Measurements from ENCODE around the gene MFSD6. TPM values are rescaled to one million over a fixed set of nuclear protein-coding genes. Genes with fewer than 3 reads are reported as not detected.

MFSD6 gene
- total RNA-seq, 4 donors from 2014 or later = 76.3 to 99.1 (median 83.0) TPM

DNA sequence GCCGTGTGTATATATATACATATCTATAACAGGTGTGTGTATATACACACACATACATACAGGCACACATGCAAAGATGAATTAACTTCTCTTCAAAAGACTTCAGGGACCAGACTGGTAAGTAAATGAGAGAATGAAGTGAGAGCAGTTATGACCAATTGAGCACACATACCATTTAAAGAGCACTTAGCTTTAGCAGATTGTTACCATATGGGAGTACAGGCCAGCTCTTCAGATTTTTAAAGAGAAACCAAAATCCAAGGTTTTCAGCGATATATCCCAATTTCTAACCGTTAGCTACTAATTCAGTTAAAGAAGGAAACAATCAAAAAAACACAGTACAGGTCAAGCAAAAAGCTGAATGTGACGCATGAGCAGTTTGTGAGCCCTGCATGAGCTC is 41.1 kb upstream of the MFSD6 start:
- no peak overlapping the region for H3K27ac ChIP-seq
- WGBS, 2 donors (ENCODE audit: low coverage in 1 of 2) = 96 to 97% methylated on average over 4 of the region's 4 CpGs
- H3K4me3 ChIP-seq = no peak overlapping the region
- in situ Hi-C loops (cut with MboI; ENCODE audit: low pct_ligation_motif_present in 1 of 4, low pct_unique_long_range_greater_than_20kb in 1 of 4, low sequenced_read_pairs in 3 of 4) (loop anchor here in 2 of 4 donors (10.0 to 25.0 kb wide), 2 partner anchors 280 to 282 kb away; no protein-coding TSS in a partner anchor), intact Hi-C loops (cut with DNase I; ENCODE audit: low total_unique reads) (no loop called here)
- H3K4me1 ChIP-seq = no peaks in the 10 kb centered on the region
- TF ChIP-seq POLR2AphosphoS5 (IDR thresholded peaks at IDR 0.05) (no peak), POLR2A (IDR thresholded peaks at IDR 0.05) (no peak), EP300 (IDR thresholded peaks at IDR 0.05; ENCODE audit: low read depth) (no peak)
- TF ChIP-seq, protein P1, sequence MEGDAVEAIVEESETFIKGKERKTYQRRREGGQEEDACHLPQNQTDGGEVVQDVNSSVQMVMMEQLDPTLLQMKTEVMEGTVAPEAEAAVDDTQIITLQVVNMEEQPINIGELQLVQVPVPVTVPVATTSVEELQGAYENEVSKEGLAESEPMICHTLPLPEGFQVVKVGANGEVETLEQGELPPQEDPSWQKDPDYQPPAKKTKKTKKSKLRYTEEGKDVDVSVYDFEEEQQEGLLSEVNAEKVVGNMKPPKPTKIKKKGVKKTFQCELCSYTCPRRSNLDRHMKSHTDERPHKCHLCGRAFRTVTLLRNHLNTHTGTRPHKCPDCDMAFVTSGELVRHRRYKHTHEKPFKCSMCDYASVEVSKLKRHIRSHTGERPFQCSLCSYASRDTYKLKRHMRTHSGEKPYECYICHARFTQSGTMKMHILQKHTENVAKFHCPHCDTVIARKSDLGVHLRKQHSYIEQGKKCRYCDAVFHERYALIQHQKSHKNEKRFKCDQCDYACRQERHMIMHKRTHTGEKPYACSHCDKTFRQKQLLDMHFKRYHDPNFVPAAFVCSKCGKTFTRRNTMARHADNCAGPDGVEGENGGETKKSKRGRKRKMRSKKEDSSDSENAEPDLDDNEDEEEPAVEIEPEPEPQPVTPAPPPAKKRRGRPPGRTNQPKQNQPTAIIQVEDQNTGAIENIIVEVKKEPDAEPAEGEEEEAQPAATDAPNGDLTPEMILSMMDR (IDR thresholded peaks at IDR 0.05) = no peak
- DNase-seq = no peak
- no peaks in the 10 kb centered on the region for H3K9me3 ChIP-seq
- peaks cover 0 to 29% (median 8%) of the 10 kb centered on the region in 4 donors for H3K36me3 ChIP-seq
- H3K27me3 ChIP-seq = no peaks in the 10 kb centered on the region

GRCh38 chr2:190369635-190370034 is 38.5 kb upstream of the MFSD6 start:
- Histone ChIP-seq H3K36me3 (peaks cover 0 to 29% (median 8%) of the 10 kb centered on the region in 4 donors), H3K4me3 (no peak overlapping the region), H3K4me1 (no peaks in the 10 kb centered on the region), H3K27ac (no peak overlapping the region), H3K27me3 (no peaks in the 10 kb centered on the region), H3K9me3 (no peaks in the 10 kb centered on the region)
- in situ Hi-C loops (cut with MboI; ENCODE audit: low pct_ligation_motif_present in 1 of 4, low pct_unique_long_range_greater_than_20kb in 1 of 4, low sequenced_read_pairs in 3 of 4) (loop anchor here in 3 of 4 donors (10.0 to 25.0 kb wide), 2 partner anchors 282 to 285 kb away; no protein-coding TSS in a partner anchor), intact Hi-C loops (cut with DNase I; ENCODE audit: low total_unique reads) (loop anchor here (10.0 kb wide), 1 partner anchor 285 kb away; no protein-coding TSS in a partner anchor)
- 93 to 94% methylated on average over 2 of the region's 2 CpGs for WGBS, 2 donors (ENCODE audit: low coverage in 1 of 2)
- no peak for DNase-seq
- no peak for TF ChIP-seq EP300 (IDR thresholded peaks at IDR 0.05; ENCODE audit: low read depth)
- no peak for TF ChIP-seq POLR2A (IDR thresholded peaks at IDR 0.05)
- TF ChIP-seq, protein P1 (IDR thresholded peaks at IDR 0.05) = no peak
- no peak for TF ChIP-seq POLR2AphosphoS5 (IDR thresholded peaks at IDR 0.05)

GRCh38 chr2:190376083-190376482 is 32.1 kb upstream of the MFSD6 start:
- H3K4me1 ChIP-seq = no peaks in the 10 kb centered on the region
- in situ Hi-C loops (cut with MboI; ENCODE audit: low pct_ligation_motif_present in 1 of 4, low pct_unique_long_range_greater_than_20kb in 1 of 4, low sequenced_read_pairs in 3 of 4) (loop anchor here in 3 of 4 donors (10.0 to 25.0 kb wide), 5 partner anchors 136 to 436 kb away; no protein-coding TSS in a partner anchor), intact Hi-C loops (cut with DNase I; ENCODE audit: low total_unique reads) (loop anchor here (10.0 kb wide), 1 partner anchor 291 kb away; no protein-coding TSS in a partner anchor)
- H3K27ac ChIP-seq = no peak overlapping the region
- TF ChIP-seq, protein P1 (IDR thresholded peaks at IDR 0.05) = no peak
- no peak for TF ChIP-seq POLR2AphosphoS5 (IDR thresholded peaks at IDR 0.05)
- TF ChIP-seq POLR2A (IDR thresholded peaks at IDR 0.05) = no peak
- TF ChIP-seq EP300 (IDR thresholded peaks at IDR 0.05; ENCODE audit: low read depth) = no peak
- H3K27me3 ChIP-seq = no peaks in the 10 kb centered on the region
- H3K36me3 ChIP-seq = peaks cover 0 to 3% (median 0%) of the 10 kb centered on the region in 4 donors
- no peak overlapping the region for H3K4me3 ChIP-seq
- H3K9me3 ChIP-seq = no peaks in the 10 kb centered on the region
- DNase-seq = no peak

DNA sequence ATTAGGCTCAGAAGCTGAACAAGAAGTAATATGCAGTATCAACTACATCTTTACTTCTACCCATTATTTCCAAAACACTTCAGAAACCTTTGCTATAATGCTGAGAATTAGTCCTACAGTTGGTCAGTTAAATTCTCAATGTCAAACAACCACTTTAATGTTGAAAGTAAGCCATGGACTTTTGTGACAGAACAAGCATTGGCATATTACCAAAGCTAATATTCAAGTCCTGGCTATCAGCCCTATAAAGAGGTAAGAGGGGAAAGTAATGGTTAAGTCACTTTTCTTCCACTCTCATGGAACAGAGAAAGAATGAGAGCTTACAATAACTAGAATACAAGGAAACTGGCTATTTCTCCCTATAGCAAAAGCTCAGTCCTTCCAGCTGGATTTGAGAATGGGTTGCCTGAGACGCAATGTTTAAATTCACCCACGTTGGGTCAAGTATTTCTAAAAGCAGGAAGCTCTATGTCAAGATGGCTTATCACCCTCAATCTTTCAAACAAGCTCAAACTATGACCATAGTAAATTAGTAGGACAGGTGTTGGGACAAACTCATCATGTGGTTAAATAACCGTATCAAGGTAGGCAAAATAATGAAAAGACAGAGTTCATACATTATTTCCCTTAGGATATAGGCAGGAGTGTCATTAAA is 31.4 kb upstream of the MFSD6 start:
- Histone ChIP-seq H3K27ac (no peak overlapping the region), H3K9me3 (no peaks in the 10 kb centered on the region), H3K27me3 (no peaks in the 10 kb centered on the region), H3K4me1 (no peaks in the 10 kb centered on the region), H3K4me3 (no peak overlapping the region), H3K36me3 (no peaks in the 10 kb centered on the region)
- 74 to 87% methylated on average over 3 of the region's 3 CpGs for WGBS, 2 donors (ENCODE audit: low coverage in 1 of 2)
- in situ Hi-C loops (cut with MboI; ENCODE audit: low pct_ligation_motif_present in 1 of 4, low pct_unique_long_range_greater_than_20kb in 1 of 4, low sequenced_read_pairs in 3 of 4) = loop anchor here in 3 of 4 donors (10.0 to 25.0 kb wide), 5 partner anchors 136 to 436 kb away; no protein-coding TSS in a partner anchor
- DNase-seq = no peak
- TF ChIP-seq POLR2AphosphoS5 (IDR thresholded peaks at IDR 0.05) = no peak
- no peak for TF ChIP-seq POLR2A (IDR thresholded peaks at IDR 0.05)
- no peak for TF ChIP-seq EP300 (IDR thresholded peaks at IDR 0.05; ENCODE audit: low read depth)
- TF ChIP-seq, protein P1 (IDR thresholded peaks at IDR 0.05) = no peak
- intact Hi-C loops (cut with DNase I; ENCODE audit: low total_unique reads) = loop anchor here (10.0 kb wide), 1 partner anchor 292 kb away; no protein-coding TSS in a partner anchor
